ENCODE results near the gene ABCG5.
A peak's percentile ranks its signal among the peaks of the same experiment; 100 is the strongest.

The ABCG5 gene

GRCh38 chr2:43838560-43839267 lies at the start of gene ABCG5, which contains the start of gene ABCG8:
Gene ABCG5 (minus strand): TSS chr2:43838839. CDS start chr2:43838679, 160 bp downstream.
Gene ABCG8 (plus strand): TSS chr2:43838971. CDS start chr2:43839054, 83 bp downstream.
- no peak for DNase-seq

DNA sequence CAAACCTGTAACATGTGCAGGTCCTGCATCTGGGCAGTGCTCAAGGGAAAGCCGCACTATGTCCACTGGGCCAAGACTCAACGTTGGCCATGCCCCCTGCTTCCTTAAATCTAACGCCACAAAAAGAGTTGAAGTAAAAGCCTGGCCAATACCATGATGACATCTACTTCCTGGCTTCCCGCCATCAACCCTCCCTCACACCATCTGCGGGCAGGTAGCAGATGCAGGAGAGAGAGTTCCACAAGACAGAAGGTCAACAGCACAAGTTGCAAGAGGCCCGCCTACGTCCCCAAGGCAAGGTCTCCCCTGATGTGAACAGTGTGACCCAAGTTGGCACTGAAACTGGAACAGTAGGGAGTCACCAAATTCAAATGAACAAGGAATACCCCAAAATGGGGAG lies 48.5 kb upstream of the ABCG5 start:
- DNase-seq: no peak

GRCh38 chr2:43885132-43885632 lies 46.5 kb upstream of the ABCG5 start:
- DNase-seq: no peak

- DNase-seq: no peak
Measured at GRCh38 chr2:43884689-43885088, 46.0 kb upstream of the ABCG5 start.

DNA sequence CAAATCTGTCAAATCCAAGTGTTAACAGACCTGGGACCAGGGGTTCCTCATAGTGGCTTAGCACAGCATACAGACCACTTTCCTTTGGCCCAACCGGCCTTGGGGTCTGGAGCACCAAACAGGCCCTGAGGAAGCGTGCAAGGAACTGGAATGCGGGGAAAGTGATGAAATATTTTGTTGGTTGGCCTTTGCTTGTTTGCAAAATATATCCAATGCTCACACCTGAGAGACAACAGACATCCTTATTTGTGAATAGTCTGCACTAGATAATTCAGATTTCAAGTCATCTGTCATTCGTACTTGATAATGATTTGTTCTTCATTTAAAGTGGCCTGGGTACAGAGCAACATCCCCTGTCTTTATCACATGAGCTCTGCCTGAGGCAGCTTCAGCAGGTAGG lies 43.7 kb upstream of the ABCG5 start:
- no peak for DNase-seq

DNA sequence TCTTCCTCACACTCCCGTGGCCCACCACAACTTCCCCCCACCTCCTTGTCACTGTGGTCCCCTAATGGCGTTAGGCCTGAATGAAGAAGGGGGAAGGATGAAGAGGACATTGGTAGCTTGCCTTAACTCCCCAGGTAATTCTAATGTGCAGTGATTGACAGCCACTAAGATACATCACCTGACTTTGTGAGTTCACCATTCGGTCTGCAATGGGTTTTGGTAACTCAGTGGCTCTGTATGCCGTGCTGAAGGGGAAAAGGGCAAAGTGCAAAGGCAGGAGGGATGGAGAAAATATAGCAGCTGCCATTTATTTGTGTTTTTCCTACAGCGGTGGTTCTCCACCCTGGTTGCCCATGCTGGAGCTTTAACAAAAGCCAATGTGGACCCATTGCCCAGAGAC lies 42.3 kb upstream of the ABCG5 start:
- no peak for DNase-seq

GRCh38 chr2:43880471-43880870 lies 41.8 kb upstream of the ABCG5 start:
- DNase-seq: no peak

DNA sequence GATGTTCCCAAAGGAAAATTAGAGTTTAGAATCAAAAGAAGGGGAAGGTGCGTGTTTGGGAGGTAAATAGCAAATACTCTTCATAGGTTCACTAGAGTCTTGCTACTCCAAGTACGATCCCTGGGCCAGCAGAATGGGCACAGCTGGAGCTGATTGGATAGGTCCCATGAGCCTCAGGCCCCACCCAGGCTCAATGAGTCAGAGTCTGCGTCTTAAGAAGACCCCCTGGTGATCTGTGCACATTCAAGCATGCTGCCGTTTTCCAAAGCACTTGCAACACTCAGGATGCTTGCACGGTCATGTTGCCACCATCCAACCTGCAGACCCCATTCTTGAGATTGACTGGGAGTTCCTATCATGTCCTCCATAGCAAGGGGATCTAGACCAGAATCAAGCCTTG lies 40.6 kb upstream of the ABCG5 start:
- no peak for DNase-seq

- peak; percentile 55 to 63 (median 61) for DNase-seq
Measured at GRCh38 chr2:43877782-43878464, 39.3 kb upstream of the ABCG5 start.

DNA sequence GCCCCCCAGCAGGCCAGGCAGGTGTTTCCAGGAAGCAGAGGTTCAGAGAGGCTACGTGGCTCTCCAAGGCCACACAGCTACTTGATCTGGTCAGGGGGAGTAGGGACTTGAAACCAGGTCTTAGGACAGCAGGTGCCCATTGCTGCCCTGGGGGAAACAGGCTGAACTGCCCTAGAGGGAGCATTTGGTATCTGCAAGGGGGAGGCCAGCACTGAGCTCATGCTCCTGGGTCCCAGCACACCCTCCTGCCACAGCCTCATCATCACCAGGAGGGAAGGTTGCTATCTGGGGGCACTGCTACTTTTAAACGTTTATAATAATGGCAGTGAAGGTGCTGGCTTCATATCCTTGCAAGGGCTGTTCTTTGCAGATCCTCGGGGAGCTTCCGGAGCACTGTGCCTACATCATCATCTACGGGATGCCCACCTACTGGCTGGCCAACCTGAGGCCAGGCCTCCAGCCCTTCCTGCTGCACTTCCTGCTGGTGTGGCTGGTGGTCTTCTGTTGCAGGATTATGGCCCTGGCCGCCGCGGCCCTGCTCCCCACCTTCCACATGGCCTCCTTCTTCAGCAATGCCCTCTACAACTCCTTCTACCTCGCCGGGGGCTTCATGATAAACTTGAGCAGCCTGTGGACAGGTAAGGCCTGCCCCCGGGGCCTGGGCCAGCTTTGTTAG lies 36.3 kb upstream of the ABCG5 start:
- no peak for DNase-seq

DNA sequence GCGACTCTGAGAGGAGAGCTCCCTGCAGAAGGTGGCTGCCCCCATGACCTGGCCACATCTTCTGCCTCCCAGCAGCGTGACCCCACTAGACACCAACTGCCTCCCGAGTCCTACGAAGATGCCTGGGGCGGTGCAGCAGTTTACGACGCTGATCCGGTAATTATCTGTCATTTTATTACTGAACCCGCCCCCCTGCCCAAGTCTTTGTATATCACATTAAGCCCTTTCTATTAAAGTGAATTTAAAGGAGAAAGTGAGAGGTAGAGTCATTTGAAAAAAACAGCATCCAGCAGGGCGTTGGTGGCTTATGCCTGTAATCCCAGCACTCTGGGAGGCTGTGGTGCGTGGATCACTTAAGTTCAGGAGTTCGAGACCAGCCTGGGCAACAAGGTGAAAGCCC lies 33.5 kb upstream of the ABCG5 start:
- no peak for DNase-seq

DNA sequence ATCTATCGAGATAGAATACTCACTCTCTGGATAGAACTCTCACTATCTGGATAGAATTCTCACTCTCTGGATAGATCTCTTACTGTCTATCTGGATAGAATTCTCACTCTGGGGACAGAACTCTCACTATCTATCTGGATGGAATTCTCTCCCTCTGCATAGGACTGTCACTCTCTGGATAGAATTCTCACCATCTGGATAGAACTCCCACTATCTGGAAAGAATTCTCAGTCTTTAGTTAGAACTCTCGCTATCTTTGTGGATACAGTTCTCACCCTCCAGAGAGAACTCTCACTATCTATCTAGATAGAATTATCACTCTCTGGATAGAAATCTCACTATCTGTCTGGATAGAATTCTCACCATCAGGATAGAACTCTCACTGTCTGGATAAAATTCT lies 16.7 kb upstream of the ABCG5 start:
- DNase-seq: no peak

DNA sequence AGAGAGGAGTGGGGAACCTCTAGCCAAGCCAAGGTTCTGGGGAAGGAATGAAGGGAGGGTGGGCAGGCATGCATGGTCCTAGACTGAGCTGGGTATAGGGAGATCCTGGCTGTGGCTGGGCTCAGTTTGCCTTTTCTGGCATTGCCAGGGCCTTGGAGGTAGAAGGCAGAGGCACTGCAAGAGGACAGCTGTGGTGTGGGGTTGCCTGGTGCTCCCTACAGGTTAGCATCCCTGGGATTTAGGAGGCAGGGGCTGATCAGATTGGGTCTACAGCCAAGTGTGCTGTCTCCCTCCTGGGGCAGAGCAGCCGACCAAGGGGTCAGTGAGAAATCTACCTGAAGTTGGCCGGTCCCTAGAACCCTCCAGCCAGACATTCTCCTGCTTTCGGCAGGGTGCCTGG lies 16.0 kb upstream of the ABCG5 start:
- DNase-seq: no peak

DNA sequence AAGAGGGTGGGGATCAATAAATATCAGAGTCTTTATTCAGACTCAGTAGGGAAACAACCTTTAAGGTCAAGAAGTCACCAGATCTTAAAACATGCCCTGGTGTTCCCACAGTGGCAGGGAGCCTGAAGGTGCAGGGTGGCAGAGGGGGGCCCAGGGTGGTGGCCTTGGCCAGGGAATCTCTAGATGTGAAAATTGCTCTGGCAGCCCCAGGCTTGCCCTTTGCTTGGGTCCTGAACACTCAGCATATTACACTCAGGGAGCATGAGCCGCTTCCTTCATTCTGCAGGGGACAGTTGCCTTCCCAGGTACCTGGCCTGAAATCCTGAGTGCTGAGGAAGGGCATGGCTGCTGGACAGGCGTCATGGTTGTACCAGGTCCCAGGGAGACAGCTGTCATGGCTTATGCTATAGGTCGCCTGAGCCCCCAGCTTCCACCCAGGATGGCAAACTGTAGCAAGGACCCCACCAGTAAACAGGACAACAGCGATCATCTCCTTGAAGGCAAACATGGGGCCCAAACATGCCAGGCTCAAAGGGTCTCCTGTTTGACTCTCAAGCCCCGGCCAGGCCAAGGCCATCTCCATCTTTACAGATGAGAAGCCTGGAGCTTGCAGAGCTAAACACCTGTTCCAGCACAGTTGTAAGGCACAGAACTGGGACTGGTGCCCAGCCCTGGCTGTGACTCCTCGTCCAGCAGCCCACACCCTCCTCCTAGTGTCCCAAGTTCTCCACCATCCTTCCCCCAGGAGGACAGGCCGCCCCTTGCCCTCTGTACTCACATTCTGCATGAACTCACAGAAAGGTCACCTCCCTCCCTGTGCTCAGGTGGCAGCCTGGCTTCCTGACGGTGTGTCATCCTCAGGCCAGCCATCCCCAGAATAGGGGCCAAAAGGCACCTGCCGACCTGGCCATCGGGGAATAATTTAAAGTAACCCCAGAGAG lies 14.8 kb upstream of the ABCG5 start:
- DNase-seq: no peak

DNA sequence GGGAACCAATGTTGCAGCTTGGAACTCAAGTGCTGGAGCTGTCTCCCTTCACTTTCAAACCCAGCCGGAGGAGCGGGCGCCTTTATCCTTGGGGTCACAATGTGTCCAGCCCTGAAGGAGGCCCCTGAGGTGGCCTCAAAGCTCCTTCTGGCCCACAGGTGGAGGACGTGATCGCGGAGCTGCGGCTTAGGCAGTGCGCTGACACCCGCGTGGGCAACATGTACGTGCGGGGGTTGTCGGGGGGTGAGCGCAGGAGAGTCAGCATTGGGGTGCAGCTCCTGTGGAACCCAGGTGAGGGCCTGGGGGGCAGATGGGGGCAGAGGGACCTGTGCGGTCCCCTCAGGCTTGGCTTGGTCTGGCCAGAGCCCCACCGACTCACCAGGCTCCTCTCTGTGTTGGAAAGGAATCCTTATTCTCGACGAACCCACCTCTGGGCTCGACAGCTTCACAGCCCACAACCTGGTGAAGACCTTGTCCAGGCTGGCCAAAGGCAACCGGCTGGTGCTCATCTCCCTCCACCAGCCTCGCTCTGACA lies 13.6 kb upstream of the ABCG5 start:
- no peak for DNase-seq

- DNase-seq: no peak
Measured at GRCh38 chr2:43851011-43851980, 12.7 kb upstream of the ABCG5 start.

DNA sequence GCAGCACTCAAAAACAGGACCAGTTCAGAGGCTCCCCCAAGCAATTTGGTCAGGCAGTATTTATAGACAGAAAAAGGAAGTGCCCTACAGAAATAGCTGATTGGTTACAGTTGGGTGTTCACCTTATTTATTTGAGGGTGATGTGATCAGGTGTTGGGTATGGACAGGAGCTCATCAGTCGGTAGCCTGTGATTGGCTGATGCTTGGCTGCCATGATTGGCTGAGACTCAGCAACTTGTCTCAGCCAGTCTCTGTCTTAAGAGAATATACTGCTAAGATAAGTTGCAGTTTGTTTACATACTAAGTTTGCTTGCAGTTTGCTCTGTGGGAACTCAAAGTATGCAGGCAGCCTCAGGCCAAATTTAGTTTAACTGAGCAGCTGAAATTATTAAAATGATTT lies 9.6 kb upstream of the ABCG5 start:
- DNase-seq: no peak

- DNase-seq: no peak
Measured at GRCh38 chr2:43846140-43846793, 7.6 kb upstream of the ABCG5 start.

GRCh38 chr2:43845181-43845580 lies 6.5 kb upstream of the ABCG5 start:
- DNase-seq: no peak

- no peak for DNase-seq
Measured at GRCh38 chr2:43842866-43843226, 4.2 kb upstream of the ABCG5 start.

Data from suppressor macrophage treated with lipopolysaccharide for 1 hour (primary cell).